ENCODE measurements around the gene ZNF263.

ZNF263 gene

GRCh38 chr16:3243882-3244281 lies 39.4 kb upstream of the ZNF263 start:
- Histone ChIP-seq H4K20me1 (ENCODE audit: low read depth, low read length) (no peaks in the 10 kb centered on the region), H3K79me2 (ENCODE audit: insufficient read depth, low read length) (no peaks in the 10 kb centered on the region), H3K27me3 (ENCODE audit: low read length) (no peaks in the 10 kb centered on the region), H3K9ac (ENCODE audit: low read length) (no peak overlapping the region), H3K4me3 (ENCODE audit: insufficient read depth, low read length, poor library complexity, severe bottlenecking) (no peak overlapping the region), H3K9me3 (ENCODE audit: insufficient read depth, low read length) (no peaks in the 10 kb centered on the region), H2AFZ (ENCODE audit: low read depth, low read length, severe bottlenecking) (no peak overlapping the region), H3K36me3 (ENCODE audit: low read length) (no peaks in the 10 kb centered on the region), H3K4me2 (ENCODE audit: low read depth, low read length, poor library complexity, severe bottlenecking) (no peak overlapping the region), H3F3A (ENCODE audit: insufficient read depth) (no peaks in the 10 kb centered on the region), H3K9me2 (replicated peaks; ENCODE audit: insufficient read depth, low read length) (no peaks in the 10 kb centered on the region), H3K27ac (ENCODE audit: low read depth, low read length) (no peak overlapping the region)
- no peak for TF ChIP-seq EZH2phosphoT487 (conservative IDR thresholded peaks at IDR 0.05; ENCODE audit: low read length)
- no peak for TF ChIP-seq CTCF (IDR thresholded peaks at IDR 0.05; ENCODE audit: insufficient read depth, low read length, poor library complexity, severe bottlenecking)

GRCh38 chr16:3246002-3246401 lies 37.3 kb upstream of the ZNF263 start:
- no peak overlapping the region for H3K9ac ChIP-seq (ENCODE audit: low read length)
- no peak overlapping the region for H2AFZ ChIP-seq (ENCODE audit: low read depth, low read length, severe bottlenecking)
- H3K4me2 ChIP-seq (ENCODE audit: low read depth, low read length, poor library complexity, severe bottlenecking): no peak overlapping the region
- no peak overlapping the region for H3K4me3 ChIP-seq (ENCODE audit: insufficient read depth, low read length, poor library complexity, severe bottlenecking)
- no peak for TF ChIP-seq EZH2phosphoT487 (conservative IDR thresholded peaks at IDR 0.05; ENCODE audit: low read length)
- H3K9me3 ChIP-seq (ENCODE audit: insufficient read depth, low read length): no peaks in the 10 kb centered on the region
- no peaks in the 10 kb centered on the region for H3F3A ChIP-seq (ENCODE audit: insufficient read depth)
- no peak overlapping the region for H3K27ac ChIP-seq (ENCODE audit: low read depth, low read length)
- no peaks in the 10 kb centered on the region for H3K36me3 ChIP-seq (ENCODE audit: low read length)
- no peaks in the 10 kb centered on the region for H3K27me3 ChIP-seq (ENCODE audit: low read length)
- no peaks in the 10 kb centered on the region for H3K9me2 ChIP-seq (replicated peaks; ENCODE audit: insufficient read depth, low read length)
- no peaks in the 10 kb centered on the region for H3K79me2 ChIP-seq (ENCODE audit: insufficient read depth, low read length)
- no peaks in the 10 kb centered on the region for H4K20me1 ChIP-seq (ENCODE audit: low read depth, low read length)

GRCh38 chr16:3246876-3247275 lies 36.4 kb upstream of the ZNF263 start:
- Histone ChIP-seq H3K4me2 (ENCODE audit: low read depth, low read length, poor library complexity, severe bottlenecking) (no peak overlapping the region), H3K36me3 (ENCODE audit: low read length) (no peaks in the 10 kb centered on the region), H3K9ac (ENCODE audit: low read length) (no peak overlapping the region), H2AFZ (ENCODE audit: low read depth, low read length, severe bottlenecking) (no peak overlapping the region), H3K79me2 (ENCODE audit: insufficient read depth, low read length) (no peaks in the 10 kb centered on the region), H3F3A (ENCODE audit: insufficient read depth) (no peaks in the 10 kb centered on the region), H4K20me1 (ENCODE audit: low read depth, low read length) (no peaks in the 10 kb centered on the region), H3K9me2 (replicated peaks; ENCODE audit: insufficient read depth, low read length) (no peaks in the 10 kb centered on the region), H3K27ac (ENCODE audit: low read depth, low read length) (no peak overlapping the region), H3K27me3 (ENCODE audit: low read length) (no peaks in the 10 kb centered on the region), H3K4me3 (ENCODE audit: insufficient read depth, low read length, poor library complexity, severe bottlenecking) (no peak overlapping the region), H3K9me3 (ENCODE audit: insufficient read depth, low read length) (no peaks in the 10 kb centered on the region)
- TF ChIP-seq CTCF (IDR thresholded peaks at IDR 0.05; ENCODE audit: insufficient read depth, low read length, poor library complexity, severe bottlenecking) (no peak), EZH2phosphoT487 (conservative IDR thresholded peaks at IDR 0.05; ENCODE audit: low read length) (no peak)

- no peak overlapping the region for H3K27ac ChIP-seq (ENCODE audit: low read depth, low read length)
- H3K9ac ChIP-seq (ENCODE audit: low read length): no peak overlapping the region
- no peaks in the 10 kb centered on the region for H3K79me2 ChIP-seq (ENCODE audit: insufficient read depth, low read length)
- H3K9me2 ChIP-seq (replicated peaks; ENCODE audit: insufficient read depth, low read length): no peaks in the 10 kb centered on the region
- H3K4me2 ChIP-seq (ENCODE audit: low read depth, low read length, poor library complexity, severe bottlenecking): no peak overlapping the region
- no peak for TF ChIP-seq EZH2phosphoT487 (conservative IDR thresholded peaks at IDR 0.05; ENCODE audit: low read length)
- no peak for TF ChIP-seq CTCF (IDR thresholded peaks at IDR 0.05; ENCODE audit: insufficient read depth, low read length, poor library complexity, severe bottlenecking)
- no peak overlapping the region for H2AFZ ChIP-seq (ENCODE audit: low read depth, low read length, severe bottlenecking)
- no peaks in the 10 kb centered on the region for H3K27me3 ChIP-seq (ENCODE audit: low read length)
- H3F3A ChIP-seq (ENCODE audit: insufficient read depth): no peaks in the 10 kb centered on the region
- no peak overlapping the region for H3K4me3 ChIP-seq (ENCODE audit: insufficient read depth, low read length, poor library complexity, severe bottlenecking)
- no peaks in the 10 kb centered on the region for H4K20me1 ChIP-seq (ENCODE audit: low read depth, low read length)
- no peaks in the 10 kb centered on the region for H3K9me3 ChIP-seq (ENCODE audit: insufficient read depth, low read length)
- H3K36me3 ChIP-seq (ENCODE audit: low read length): no peaks in the 10 kb centered on the region
Measured at GRCh38 chr16:3248596-3248995, 34.7 kb upstream of the ZNF263 start.
